SIG-M5 treated with dmso at 0.1 percent for 504 hours (cell line): ENCODE measurements around the gene BMP8A.
"Not testable (repeated sequence)": the region's sequence is repeated elsewhere in the genome, so short reads cannot be mapped to it uniquely, and the experiment has no call there.

ENCODE experiments used
- DNase-seq: peaks from one replicate; lab custom pipeline; 2025; ENCODE audit not compliant: unreplicated experiment; lab: John Stamatoyannopoulos, UW

The BMP8A gene

GRCh38 chr1:39491146-39491921 is at the start of gene BMP8A:
TSS of gene BMP8A (plus strand) at chr1:39491636. CDS start at chr1:39491992, 356 bp downstream.
- peak; percentile 24 for DNase-seq

GRCh38 chr1:39441797-39442196 is 49.6 kb upstream of the BMP8A start:
- DNase-seq = no peak

GRCh38 chr1:39445573-39445972 is 45.9 kb upstream of the BMP8A start:
- no peak for DNase-seq

GRCh38 chr1:39446986-39447567 is 44.4 kb upstream of the BMP8A start:
- DNase-seq = no peak

GRCh38 chr1:39450041-39450440 is 41.4 kb upstream of the BMP8A start:
- DNase-seq = not testable (repeated sequence)

GRCh38 chr1:39450956-39451606 is 40.4 kb upstream of the BMP8A start:
- no peak for DNase-seq

- no peak for DNase-seq
Measured at GRCh38 chr1:39452081-39452480, 39.4 kb upstream of the BMP8A start.

GRCh38 chr1:39452540-39452939 is 38.9 kb upstream of the BMP8A start:
- no peak for DNase-seq

- no peak for DNase-seq
Measured at GRCh38 chr1:39453603-39454002, 37.8 kb upstream of the BMP8A start.

GRCh38 chr1:39458991-39459390 is 32.4 kb upstream of the BMP8A start:
- DNase-seq = no peak

GRCh38 chr1:39462074-39462473 is 29.4 kb upstream of the BMP8A start:
- DNase-seq = no peak

- no peak for DNase-seq
Measured at GRCh38 chr1:39466413-39467107, 24.9 kb upstream of the BMP8A start.

GRCh38 chr1:39467108-39467720 is 24.2 kb upstream of the BMP8A start:
- not testable (repeated sequence) for DNase-seq

GRCh38 chr1:39469150-39469549 is 22.3 kb upstream of the BMP8A start:
- no peak for DNase-seq

GRCh38 chr1:39470040-39470439 is 21.4 kb upstream of the BMP8A start:
- DNase-seq = no peak

GRCh38 chr1:39472826-39473225 is 18.6 kb upstream of the BMP8A start:
- no peak for DNase-seq

- DNase-seq = no peak
Measured at GRCh38 chr1:39473324-39473723, 18.1 kb upstream of the BMP8A start.

- no peak for DNase-seq
Measured at GRCh38 chr1:39474810-39475209, 16.6 kb upstream of the BMP8A start.

- DNase-seq = not testable (repeated sequence)
Measured at GRCh38 chr1:39475551-39475950, 15.9 kb upstream of the BMP8A start.

- DNase-seq = no peak
Measured at GRCh38 chr1:39478126-39478915, 13.1 kb upstream of the BMP8A start.
